ENCODE measurements around the gene MND1. TPM values are rescaled to one million over a fixed set of nuclear protein-coding genes. Genes with fewer than 3 reads are reported as not detected.

MND1 gene
- total and polyA plus RNA-seq, 2 of the 8 experiments (the other 6 are each of a cell fraction or from before 2014, with no cell fraction given), result 4.4 to 26.2 TPM

GRCh38 chr4:153419029-153419428 lies 74.5 kb downstream of the MND1 start:
- WGBS, 2 experiments (ENCODE audit: extremely low coverage in 1 of 2, insufficient coverage in 1 of 2, insufficient read length in 1 of 2, insufficient replicate concordance in 2 of 2, low coverage in 1 of 2, low lambda C conversion rate in 2 of 2, missing lambda C conversion rate in 1 of 2), result 88% methylated on average over 5 of the region's 5 CpGs; no CpG with 5 or more reads in 1 of the 2 experiments
- H3K9me3 ChIP-seq (ENCODE audit: insufficient read depth in 2 of 2, low read depth in 1 of 2, low read length in 1 of 2), result no peaks in the 10 kb centered on the region
- CTCF ChIA-PET (ENCODE audit: partially characterized antibody), result interaction anchor here (0.6 to 2.2 kb wide), 7 partner anchors 13 to 334 kb away, joined by 3 to 5 read pairs (median 3); no protein-coding TSS in a partner anchor
- POLR2A ChIA-PET (ENCODE audit: partially characterized antibody), result interaction anchor here (2.4 kb wide), 1 partner anchor 48 kb away, joined by 11 read pairs; the partner anchor contains the start of gene TMEM131L
- H3K79me1 ChIP-seq (ENCODE audit: low read depth, low read length), result no peaks in the 10 kb centered on the region
- no peak overlapping the region for H3K4me2 ChIP-seq (ENCODE audit: insufficient read depth in 1 of 2, low read depth in 2 of 2, low read length in 2 of 2)
- H3K27me3 ChIP-seq (replicated peaks in 1 of 4; ENCODE audit: control insufficient read depth in 3 of 4, extremely low read depth in 1 of 4, insufficient read depth in 3 of 4, low read length in 3 of 4), result no peaks in the 10 kb centered on the region
- H3K36me3 ChIP-seq (ENCODE audit: control insufficient read depth in 2 of 4, insufficient read depth in 4 of 4, low read length in 3 of 4), result no peaks in the 10 kb centered on the region; a peak in 2 of 8 replicates
- TF ChIP-seq E2F6 (IDR thresholded peaks at IDR 0.05) (no peak), GTF2F1 (IDR thresholded peaks at IDR 0.05; ENCODE audit: borderline replicate concordance, low read depth, low read length) (no peak), MAX (IDR thresholded peaks at IDR 0.05) (no peak), TBP (IDR thresholded peaks at IDR 0.05; ENCODE audit: low read depth, low read length) (no peak), RXRA (IDR thresholded peaks at IDR 0.05; ENCODE audit: insufficient read depth, low read depth, low read length) (no peak), YY1 (IDR thresholded peaks at IDR 0.05; ENCODE audit: low read depth, low read length) (no peak), RBBP5 (IDR thresholded peaks at IDR 0.05; ENCODE audit: borderline replicate concordance, low read depth, low read length) (no peak)
- no peak overlapping the region for H2BK5ac ChIP-seq (ENCODE audit: low read depth, low read length)
- H4K5ac ChIP-seq (ENCODE audit: insufficient read length, low read depth, low read length), result no peak overlapping the region
- H3K23me2 ChIP-seq (ENCODE audit: low read depth, low read length), result no peaks in the 10 kb centered on the region
- H3K79me2 ChIP-seq (ENCODE audit: control insufficient read depth in 1 of 2, insufficient read depth in 2 of 2, low read length in 2 of 2), result no peaks in the 10 kb centered on the region
- H3K23ac ChIP-seq (ENCODE audit: insufficient read length), result no peak overlapping the region
- no peak overlapping the region for H3K4ac ChIP-seq (replicated peaks; ENCODE audit: insufficient read length, low read depth, low read length)
- H4K91ac ChIP-seq (replicated peaks; ENCODE audit: insufficient read length, low read length), result peak overlapping the region; percentile 53
- H4K20me1 ChIP-seq (replicated peaks in 1 of 2; ENCODE audit: control insufficient read depth in 1 of 2, insufficient read depth in 2 of 2, low read length in 2 of 2), result no peaks in the 10 kb centered on the region
- no peak overlapping the region for H3K4me3 ChIP-seq (ENCODE audit: extremely low read depth in 1 of 4, insufficient read depth in 2 of 4, low read depth in 3 of 4, low read length in 4 of 4)
- no peak overlapping the region for H2BK20ac ChIP-seq (ENCODE audit: low read length)
- H3K14ac ChIP-seq (ENCODE audit: insufficient read length), result no peak overlapping the region
- H3K18ac ChIP-seq (ENCODE audit: extremely low read depth, low read length), result no peak overlapping the region
- no peak overlapping the region; the same call in none of the 2 replicates for H2BK12ac ChIP-seq (ENCODE audit: low read depth, low read length)
- no peak for FAIRE-seq
- H2BK15ac ChIP-seq (ENCODE audit: low read length), result no peak overlapping the region
- H2BK120ac ChIP-seq (replicated peaks; ENCODE audit: low read depth, low read length), result no peak overlapping the region
- no peak overlapping the region for H3K27ac ChIP-seq (ENCODE audit: low read depth, low read length)
- no peak overlapping the region for H4K8ac ChIP-seq (ENCODE audit: extremely low read depth, insufficient read depth, low read length)
- H3K4me1 ChIP-seq (replicated peaks in 1 of 4; ENCODE audit: control insufficient read depth in 3 of 4, insufficient read depth in 4 of 4, low read length in 3 of 4), result peaks cover 0 to 3% (median 1%) of the 10 kb centered on the region in 4 experiments; a peak in 2 of 7 replicates
- no peak overlapping the region for H2AFZ ChIP-seq (ENCODE audit: low read length)
- no peak overlapping the region for H2AK5ac ChIP-seq (ENCODE audit: low read depth, low read length)
- peak in 1 of 2 experiments; percentile 40 for DNase-seq (ENCODE audit: low read depth in 1 of 2, low spot score in 2 of 2)
- no peak overlapping the region for H3K9ac ChIP-seq (replicated peaks in 1 of 4; ENCODE audit: extremely low read depth in 1 of 4, low read depth in 3 of 4, low read length in 3 of 4)
- H3K56ac ChIP-seq (replicated peaks; ENCODE audit: insufficient read length, low read depth, low read length), result no peak overlapping the region

Data from H1 (cell line).